Mucosa of stomach (tissue), 1 donor: ENCODE data around the gene RBM15B.

ENCODE experiments used
- H3K27me3 ChIP-seq: one replicate; pipeline ENCODE4 v1.7.0; 2013; ENCODE audit warnings: mild to moderate bottlenecking, low read length; ENCODE audit not compliant: control insufficient read depth, insufficient read depth
- H3K36me3 ChIP-seq: one replicate; pipeline ENCODE4 v1.7.0; 2013; ENCODE audit warnings: low read length; ENCODE audit not compliant: control insufficient read depth, insufficient read depth
- H3K4me1 ChIP-seq: one replicate; pipeline ENCODE4 v1.7.0; 2013; ENCODE audit warnings: mild to moderate bottlenecking, low read length; ENCODE audit not compliant: control insufficient read depth, insufficient read depth
- H3K4me3 ChIP-seq: one replicate; pipeline ENCODE4 v1.7.0; 2013; ENCODE audit warnings: low read length
- H3K9ac ChIP-seq: one replicate; pipeline ENCODE4 v1.7.0; 2013; ENCODE audit warnings: mild to moderate bottlenecking, low read length, moderate library complexity
- H3K9me3 ChIP-seq: one replicate; pipeline ENCODE4 v1.7.0; 2013; ENCODE audit warnings: mild to moderate bottlenecking, low read length, moderate library complexity; ENCODE audit not compliant: control insufficient read depth
- donor health status: Pancreatic carcinoma.

The RBM15B gene

DNA sequence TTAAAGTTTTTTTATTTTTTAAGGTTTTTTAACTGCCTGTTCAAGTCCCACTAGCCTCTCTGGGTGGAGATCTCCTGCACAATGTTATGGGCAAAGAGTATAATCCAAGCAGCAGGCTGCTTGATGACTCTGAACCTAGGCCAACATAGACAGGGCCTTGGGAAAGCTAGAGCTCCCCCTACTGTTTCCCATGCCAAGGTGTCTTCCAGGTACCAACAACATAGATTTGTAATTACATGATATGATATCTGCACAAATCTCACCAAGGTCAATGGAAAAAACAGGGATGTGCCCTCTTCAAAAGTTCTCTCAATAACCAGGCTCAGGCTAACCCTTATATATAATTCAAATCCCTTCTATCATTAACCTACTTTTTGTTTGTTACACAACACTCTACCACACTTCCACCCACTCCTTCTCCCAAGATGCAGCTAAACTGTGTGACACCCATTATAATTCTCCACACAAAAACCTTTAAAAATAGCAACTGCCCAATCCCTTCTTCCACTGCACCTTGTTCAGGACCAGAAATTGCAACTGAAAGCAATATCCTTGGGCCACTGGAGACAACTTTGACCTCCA lies 43.8 kb downstream of the RBM15B start:
- Histone ChIP-seq H3K36me3 (no peaks in the 10 kb centered on the region), H3K4me3 (no peak overlapping the region), H3K4me1 (peaks cover 5% of the 10 kb centered on the region), H3K9me3 (no peaks in the 10 kb centered on the region), H3K9ac (no peak overlapping the region), H3K27me3 (no peaks in the 10 kb centered on the region)

DNA sequence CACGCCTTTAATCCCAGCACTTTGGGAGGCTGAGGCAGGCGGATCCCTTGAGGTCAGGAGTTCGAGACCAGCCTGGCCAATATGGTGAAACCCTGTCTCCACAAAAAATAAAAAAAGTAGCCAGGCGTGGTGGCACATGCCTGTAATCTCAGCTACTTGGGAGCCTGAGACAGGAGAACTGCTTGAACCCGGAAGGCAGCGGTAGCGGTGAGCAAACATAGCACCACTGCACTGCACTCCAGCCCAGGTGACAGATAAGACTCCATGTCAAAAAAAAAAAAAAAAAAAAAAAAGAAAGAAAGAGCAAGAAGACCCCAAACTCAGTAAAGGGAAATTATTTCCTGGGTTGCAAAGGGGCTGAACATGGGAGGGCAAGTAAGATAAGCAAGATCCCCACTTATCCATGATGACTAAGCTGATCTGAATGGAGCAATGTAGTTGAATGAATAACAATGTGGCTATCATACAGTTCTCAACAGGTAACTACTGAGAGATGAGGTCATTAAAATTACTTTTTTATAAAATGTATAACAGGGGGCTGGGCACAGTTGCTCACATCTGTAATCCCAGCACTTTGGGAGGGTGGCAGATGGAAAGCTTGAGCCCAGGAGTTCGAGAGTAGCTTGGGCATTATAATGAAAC lies 46.0 kb downstream of the RBM15B start:
- peaks cover 5% of the 10 kb centered on the region for H3K4me1 ChIP-seq
- H3K36me3 ChIP-seq: no peaks in the 10 kb centered on the region
- H3K9me3 ChIP-seq: no peaks in the 10 kb centered on the region
- no peak overlapping the region for H3K9ac ChIP-seq
- H3K4me3 ChIP-seq: no peak overlapping the region
- no peaks in the 10 kb centered on the region for H3K27me3 ChIP-seq

DNA sequence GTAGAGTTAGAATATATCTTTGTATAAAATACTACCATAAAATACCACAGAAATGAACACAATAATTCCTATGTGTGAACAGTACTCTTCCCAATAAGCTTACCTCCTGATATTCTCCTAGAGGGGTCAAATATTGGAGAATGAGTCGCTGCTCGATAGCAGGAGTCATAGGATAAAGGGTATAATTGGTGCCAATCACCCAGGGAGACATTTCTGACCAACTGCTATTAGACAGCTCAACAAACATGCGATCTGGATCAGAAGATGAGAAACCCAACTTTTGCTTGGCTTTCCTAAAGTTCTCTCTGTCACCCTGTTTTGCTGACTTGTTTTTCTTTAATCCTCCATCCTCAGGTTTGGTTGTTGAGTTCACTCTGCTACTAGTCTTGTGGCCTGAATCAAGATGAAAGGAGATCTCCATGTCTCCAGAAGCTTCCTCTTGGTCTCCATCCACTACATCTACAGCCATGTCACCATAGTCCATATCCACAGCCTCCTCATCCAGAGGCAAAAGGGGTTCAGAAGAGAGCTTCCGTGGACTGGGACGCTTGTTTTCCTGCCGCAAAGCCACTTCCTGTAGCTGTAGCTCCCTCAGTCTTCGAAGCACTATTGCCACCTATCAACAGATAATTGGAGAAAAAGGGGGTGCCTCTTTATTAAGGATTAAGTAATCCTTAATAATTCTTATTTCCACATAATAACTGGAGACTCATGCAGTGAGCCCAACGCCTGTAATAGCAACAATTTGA lies 50.4 kb downstream of the RBM15B start:
- Histone ChIP-seq H3K36me3 (no peaks in the 10 kb centered on the region), H3K9me3 (no peaks in the 10 kb centered on the region), H3K4me1 (peaks cover 5% of the 10 kb centered on the region)

DNA sequence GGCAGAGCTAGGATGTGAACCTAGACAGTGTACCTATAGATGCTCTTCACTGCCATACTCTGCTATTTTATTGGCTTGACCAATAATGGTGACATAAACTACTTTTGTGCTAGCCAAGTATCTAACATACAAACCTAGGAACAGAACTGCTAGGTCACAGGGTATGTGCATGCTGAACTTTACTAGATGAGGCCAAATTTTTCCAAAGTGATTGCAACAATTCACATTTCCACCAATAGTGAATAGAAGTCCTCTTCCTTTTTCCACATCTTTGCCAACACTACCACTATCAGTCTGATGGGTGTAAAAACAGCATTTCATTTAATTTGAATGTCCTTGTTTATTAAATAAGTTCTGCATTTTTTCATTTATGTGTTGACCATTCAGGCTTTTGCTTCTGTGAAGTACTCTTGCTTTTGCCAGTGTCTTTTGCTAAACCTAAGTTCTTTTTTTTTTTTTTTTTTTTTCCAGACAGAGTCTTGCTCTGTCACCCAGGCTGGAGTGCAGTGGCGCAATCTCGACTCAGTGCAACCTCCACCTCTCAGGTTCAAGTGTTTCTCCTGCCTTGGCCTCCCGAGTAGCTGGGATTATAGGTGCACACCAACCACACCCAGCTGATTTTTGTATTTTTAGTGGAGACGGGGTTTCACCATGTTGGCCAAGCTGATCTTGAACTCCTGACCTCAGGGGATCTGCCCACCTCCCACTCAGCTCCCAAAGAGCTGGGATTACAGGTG lies 54.6 kb downstream of the RBM15B start:
- Histone ChIP-seq H3K4me1 (no peaks in the 10 kb centered on the region), H3K9ac (no peak overlapping the region), H3K27me3 (no peaks in the 10 kb centered on the region), H3K9me3 (no peaks in the 10 kb centered on the region), H3K36me3 (no peaks in the 10 kb centered on the region), H3K4me3 (no peak overlapping the region)

More for the DNA sequence above, 50.4 kb downstream of the RBM15B start:
- Histone ChIP-seq H3K27me3 (no peaks in the 10 kb centered on the region), H3K4me3 (no peak overlapping the region), H3K9ac (no peak overlapping the region)
